ENCODE data around the gene CYB561D2. TPM values are rescaled to one million over a fixed set of nuclear protein-coding genes. Genes with fewer than 3 reads are reported as not detected.

CYB561D2 gene
- polyA plus RNA-seq, 1 donor from 2014 or later, result 21.2 TPM

DNA sequence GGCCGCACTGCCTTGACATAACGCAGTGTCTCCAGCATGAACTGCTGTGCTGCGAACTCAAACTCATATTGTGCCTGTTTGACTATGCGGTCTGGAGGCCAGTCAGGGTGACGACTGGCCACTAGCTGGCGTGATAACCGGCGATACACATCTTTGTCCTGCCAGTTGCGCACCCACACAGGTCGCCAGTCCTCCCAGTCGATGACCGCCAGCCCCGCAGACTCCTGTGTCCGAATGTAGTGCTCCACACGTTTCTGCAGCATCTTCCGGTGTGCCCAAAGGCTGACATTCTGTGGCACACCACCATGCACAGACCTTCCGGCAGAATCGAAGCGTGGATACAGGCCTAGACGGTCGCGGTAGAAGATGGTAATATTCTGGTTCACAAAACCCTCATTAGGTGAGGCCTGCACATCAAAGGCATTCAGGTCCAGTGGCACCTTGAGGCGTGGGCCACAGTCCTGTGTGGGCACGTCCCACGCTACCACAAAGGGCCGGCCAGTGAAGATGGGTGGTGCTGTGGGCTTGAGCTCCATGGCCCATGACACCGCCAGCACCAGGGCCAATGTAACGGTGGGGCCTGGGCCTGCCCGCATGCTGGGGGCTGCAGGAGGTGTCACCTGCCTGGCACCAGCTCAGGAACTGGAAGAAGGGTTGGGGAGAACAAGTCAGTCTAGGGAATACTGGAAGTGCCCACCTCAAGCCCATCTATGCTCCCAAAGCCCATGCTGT, 30.6 kb upstream of the CYB561D2 start:
- peak overlapping the region; percentile 96 for H3K9ac ChIP-seq (ENCODE audit: low read length)
- peak overlapping the region; percentile 93 for H3K4me3 ChIP-seq (ENCODE audit: low read length)
- H3K79me2 ChIP-seq (replicated peaks; ENCODE audit: insufficient read depth, low read length), result peaks cover 23% of the 10 kb centered on the region
- H3K9me2 ChIP-seq (ENCODE audit: insufficient read depth, low read length), result no peaks in the 10 kb centered on the region
- no peaks in the 10 kb centered on the region for H3F3A ChIP-seq (ENCODE audit: insufficient read depth, low read length, poor library complexity, severe bottlenecking)
- no peaks in the 10 kb centered on the region for H3K9me3 ChIP-seq (ENCODE audit: low read length)
- H2AFZ ChIP-seq (ENCODE audit: low read depth, low read length), result peak overlapping the region; percentile 54
- no peaks in the 10 kb centered on the region for H3K36me3 ChIP-seq (ENCODE audit: insufficient read depth, low read length)
- TF ChIP-seq TAF1 (IDR thresholded peaks at IDR 0.05; ENCODE audit: low read depth) (no peak), RAD21 (conservative IDR thresholded peaks at IDR 0.05) (no peak), EP300 (conservative IDR thresholded peaks at IDR 0.05; ENCODE audit: poor library complexity, severe bottlenecking) (no peak), SMC3 (conservative IDR thresholded peaks at IDR 0.05; ENCODE audit: poor library complexity) (no peak), EZH2 (IDR thresholded peaks at IDR 0.05; ENCODE audit: borderline replicate concordance, insufficient read depth, low read length, poor library complexity, severe bottlenecking) (no peak), MXI1 (conservative IDR thresholded peaks at IDR 0.05; ENCODE audit: poor library complexity, severe bottlenecking) (no peak), POLR2AphosphoS5 (IDR thresholded peaks at IDR 0.05) (no peak)
- TF ChIP-seq, protein P1, sequence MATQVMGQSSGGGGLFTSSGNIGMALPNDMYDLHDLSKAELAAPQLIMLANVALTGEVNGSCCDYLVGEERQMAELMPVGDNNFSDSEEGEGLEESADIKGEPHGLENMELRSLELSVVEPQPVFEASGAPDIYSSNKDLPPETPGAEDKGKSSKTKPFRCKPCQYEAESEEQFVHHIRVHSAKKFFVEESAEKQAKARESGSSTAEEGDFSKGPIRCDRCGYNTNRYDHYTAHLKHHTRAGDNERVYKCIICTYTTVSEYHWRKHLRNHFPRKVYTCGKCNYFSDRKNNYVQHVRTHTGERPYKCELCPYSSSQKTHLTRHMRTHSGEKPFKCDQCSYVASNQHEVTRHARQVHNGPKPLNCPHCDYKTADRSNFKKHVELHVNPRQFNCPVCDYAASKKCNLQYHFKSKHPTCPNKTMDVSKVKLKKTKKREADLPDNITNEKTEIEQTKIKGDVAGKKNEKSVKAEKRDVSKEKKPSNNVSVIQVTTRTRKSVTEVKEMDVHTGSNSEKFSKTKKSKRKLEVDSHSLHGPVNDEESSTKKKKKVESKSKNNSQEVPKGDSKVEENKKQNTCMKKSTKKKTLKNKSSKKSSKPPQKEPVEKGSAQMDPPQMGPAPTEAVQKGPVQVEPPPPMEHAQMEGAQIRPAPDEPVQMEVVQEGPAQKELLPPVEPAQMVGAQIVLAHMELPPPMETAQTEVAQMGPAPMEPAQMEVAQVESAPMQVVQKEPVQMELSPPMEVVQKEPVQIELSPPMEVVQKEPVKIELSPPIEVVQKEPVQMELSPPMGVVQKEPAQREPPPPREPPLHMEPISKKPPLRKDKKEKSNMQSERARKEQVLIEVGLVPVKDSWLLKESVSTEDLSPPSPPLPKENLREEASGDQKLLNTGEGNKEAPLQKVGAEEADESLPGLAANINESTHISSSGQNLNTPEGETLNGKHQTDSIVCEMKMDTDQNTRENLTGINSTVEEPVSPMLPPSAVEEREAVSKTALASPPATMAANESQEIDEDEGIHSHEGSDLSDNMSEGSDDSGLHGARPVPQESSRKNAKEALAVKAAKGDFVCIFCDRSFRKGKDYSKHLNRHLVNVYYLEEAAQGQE (IDR thresholded peaks at IDR 0.05; ENCODE audit: borderline replicate concordance), result no peak
- TF ChIP-seq, protein P2, sequence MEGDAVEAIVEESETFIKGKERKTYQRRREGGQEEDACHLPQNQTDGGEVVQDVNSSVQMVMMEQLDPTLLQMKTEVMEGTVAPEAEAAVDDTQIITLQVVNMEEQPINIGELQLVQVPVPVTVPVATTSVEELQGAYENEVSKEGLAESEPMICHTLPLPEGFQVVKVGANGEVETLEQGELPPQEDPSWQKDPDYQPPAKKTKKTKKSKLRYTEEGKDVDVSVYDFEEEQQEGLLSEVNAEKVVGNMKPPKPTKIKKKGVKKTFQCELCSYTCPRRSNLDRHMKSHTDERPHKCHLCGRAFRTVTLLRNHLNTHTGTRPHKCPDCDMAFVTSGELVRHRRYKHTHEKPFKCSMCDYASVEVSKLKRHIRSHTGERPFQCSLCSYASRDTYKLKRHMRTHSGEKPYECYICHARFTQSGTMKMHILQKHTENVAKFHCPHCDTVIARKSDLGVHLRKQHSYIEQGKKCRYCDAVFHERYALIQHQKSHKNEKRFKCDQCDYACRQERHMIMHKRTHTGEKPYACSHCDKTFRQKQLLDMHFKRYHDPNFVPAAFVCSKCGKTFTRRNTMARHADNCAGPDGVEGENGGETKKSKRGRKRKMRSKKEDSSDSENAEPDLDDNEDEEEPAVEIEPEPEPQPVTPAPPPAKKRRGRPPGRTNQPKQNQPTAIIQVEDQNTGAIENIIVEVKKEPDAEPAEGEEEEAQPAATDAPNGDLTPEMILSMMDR (IDR thresholded peaks at IDR 0.05; ENCODE audit: poor library complexity, severe bottlenecking), result no peak
- peak overlapping the region; percentile 94 for H3K27ac ChIP-seq (ENCODE audit: low read length)
- H3K27me3 ChIP-seq (ENCODE audit: insufficient read depth, low read depth, low read length), result no peaks in the 10 kb centered on the region
- H3K4me2 ChIP-seq (ENCODE audit: low read length), result peak overlapping the region; percentile 87
- H4K20me1 ChIP-seq (ENCODE audit: insufficient read depth), result no peaks in the 10 kb centered on the region

DNA sequence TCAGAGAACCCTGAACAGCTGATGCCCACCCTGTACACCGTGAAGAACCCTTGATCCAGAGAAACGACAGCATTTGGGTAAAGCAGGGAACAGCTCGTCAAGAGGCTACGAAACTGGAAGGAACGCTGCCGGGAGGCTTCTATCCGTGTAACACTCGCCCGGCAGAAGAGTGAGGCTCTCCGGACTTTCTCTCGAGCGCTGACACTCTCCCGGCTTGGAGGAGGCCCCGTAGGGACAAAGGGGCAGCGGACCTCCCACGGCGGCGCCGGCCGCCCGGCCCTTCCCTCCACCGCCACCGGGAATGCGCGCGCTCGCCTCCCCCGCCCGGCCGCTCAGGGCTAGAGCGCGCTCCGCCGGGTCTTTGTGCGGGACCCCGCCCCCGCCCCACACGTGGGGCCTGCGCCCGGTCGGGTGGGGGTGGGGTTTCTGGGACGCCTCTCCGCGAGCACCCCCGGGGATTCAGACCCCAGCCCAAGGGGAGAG, 29.8 kb upstream of the CYB561D2 start:
- Histone ChIP-seq H3K79me2 (replicated peaks; ENCODE audit: insufficient read depth, low read length) (peaks cover 23% of the 10 kb centered on the region), H4K20me1 (ENCODE audit: insufficient read depth) (no peaks in the 10 kb centered on the region), H3K9me2 (ENCODE audit: insufficient read depth, low read length) (no peaks in the 10 kb centered on the region), H3K9ac (ENCODE audit: low read length) (peak overlapping the region; percentile 96), H3K36me3 (ENCODE audit: insufficient read depth, low read length) (no peaks in the 10 kb centered on the region), H3F3A (ENCODE audit: insufficient read depth, low read length, poor library complexity, severe bottlenecking) (no peaks in the 10 kb centered on the region), H3K4me2 (ENCODE audit: low read length) (peak overlapping the region; percentile 87), H2AFZ (ENCODE audit: low read depth, low read length) (peak overlapping the region; percentile 85), H3K9me3 (ENCODE audit: low read length) (no peaks in the 10 kb centered on the region), H3K4me3 (ENCODE audit: low read length) (peak overlapping the region; percentile 93), H3K27ac (ENCODE audit: low read length) (peak overlapping the region; percentile 94), H3K27me3 (ENCODE audit: insufficient read depth, low read depth, low read length) (no peaks in the 10 kb centered on the region)
- TF ChIP-seq, protein P2 (IDR thresholded peaks at IDR 0.05; ENCODE audit: poor library complexity, severe bottlenecking), result no peak
- TF ChIP-seq, protein P1 (IDR thresholded peaks at IDR 0.05; ENCODE audit: borderline replicate concordance), result peak; percentile 79
- TF ChIP-seq POLR2AphosphoS5 (IDR thresholded peaks at IDR 0.05) (peak; percentile 80), SMC3 (conservative IDR thresholded peaks at IDR 0.05; ENCODE audit: poor library complexity) (peak; percentile 45), TAF1 (IDR thresholded peaks at IDR 0.05; ENCODE audit: low read depth) (peak; percentile 28), EZH2 (IDR thresholded peaks at IDR 0.05; ENCODE audit: borderline replicate concordance, insufficient read depth, low read length, poor library complexity, severe bottlenecking) (no peak), RAD21 (conservative IDR thresholded peaks at IDR 0.05) (no peak), MXI1 (conservative IDR thresholded peaks at IDR 0.05; ENCODE audit: poor library complexity, severe bottlenecking) (peak; percentile 94), EP300 (conservative IDR thresholded peaks at IDR 0.05; ENCODE audit: poor library complexity, severe bottlenecking) (peak; percentile 77)

Data from neural cell (in vitro differentiated cells).